Measurements from ENCODE around the gene HIF3A.
A peak's percentile ranks its signal among the peaks of the same experiment; 100 is the strongest.
"Not testable (repeated sequence)": the region's sequence is repeated elsewhere in the genome, so short reads cannot be mapped to it uniquely, and the experiment has no call there.

HIF3A gene

DNA sequence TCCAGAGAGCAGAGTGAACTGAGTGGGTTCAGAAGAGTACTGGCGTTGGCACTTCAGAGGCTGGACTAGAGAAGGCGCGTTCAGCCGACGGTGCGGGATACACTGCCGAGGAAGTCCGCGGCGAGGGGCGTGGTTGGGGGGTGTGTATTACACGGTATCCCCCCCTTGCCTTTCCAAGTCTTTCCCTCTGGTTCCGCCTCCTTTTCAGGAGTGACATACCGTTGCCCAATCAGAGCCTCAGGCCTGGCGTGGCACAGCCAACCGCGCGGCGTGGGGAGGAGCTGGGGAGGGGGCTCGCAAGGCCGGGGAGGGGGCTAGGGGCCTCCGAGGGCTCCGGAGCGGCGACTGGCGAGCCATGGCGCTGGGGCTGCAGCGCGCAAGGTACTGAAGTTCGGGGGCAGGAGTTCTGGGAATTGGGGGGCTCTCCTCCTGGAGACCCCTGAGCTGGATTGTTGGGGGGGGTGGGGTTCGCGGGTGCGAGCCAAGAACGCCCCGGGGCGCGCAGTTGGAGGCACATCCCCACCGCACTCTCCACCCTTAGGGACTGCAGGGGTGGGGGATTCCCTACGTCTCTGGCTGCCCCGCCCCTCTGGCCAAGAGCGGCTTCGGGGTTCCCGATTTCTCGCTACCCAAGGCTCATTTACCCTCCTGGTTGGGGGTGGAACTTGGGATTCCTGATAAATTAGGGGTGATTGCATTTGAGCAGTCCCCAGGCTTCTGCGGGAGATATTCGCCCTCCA, at the start of gene HIF3A:
Gene HIF3A (plus strand): TSS at position 321 of the 740 bp plus-strand sequence. CDS start 35 bp downstream, at position 356.
- DNase-seq (ENCODE audit: low read depth, low spot score), result peak; percentile 72

DNA sequence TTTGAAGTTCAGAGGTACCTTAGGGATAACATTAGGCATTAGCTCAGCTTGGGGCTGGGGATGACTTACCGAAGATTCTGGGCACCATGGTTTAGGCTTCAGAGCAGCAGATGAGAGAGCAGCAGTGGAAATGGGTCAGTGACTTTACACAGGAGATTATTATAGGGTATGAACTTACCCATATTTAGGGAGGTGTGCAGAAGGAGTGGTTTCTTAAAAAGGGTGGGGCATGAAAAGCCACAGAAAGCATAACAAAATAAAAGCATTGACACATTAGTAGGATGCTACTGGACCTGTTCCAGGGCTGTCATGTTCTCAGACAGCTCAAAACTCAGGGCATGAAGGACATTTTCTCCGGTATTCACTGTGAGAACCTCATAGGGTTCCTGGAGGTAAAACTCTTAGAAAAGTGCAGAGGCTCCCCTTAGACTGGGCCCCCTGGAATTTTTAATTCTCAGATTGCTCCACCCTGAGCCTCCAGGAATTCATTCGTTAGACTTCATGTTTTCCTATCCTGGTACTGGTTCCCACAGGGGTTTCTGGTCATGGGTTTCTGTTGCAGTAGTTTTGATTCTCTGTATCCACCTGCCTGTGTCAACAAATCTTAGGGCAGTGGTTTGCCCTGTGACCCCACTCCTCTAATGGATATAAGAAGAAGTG, 46.6 kb upstream of the HIF3A start:
- DNase-seq (ENCODE audit: low read depth, low spot score), result no peak

DNA sequence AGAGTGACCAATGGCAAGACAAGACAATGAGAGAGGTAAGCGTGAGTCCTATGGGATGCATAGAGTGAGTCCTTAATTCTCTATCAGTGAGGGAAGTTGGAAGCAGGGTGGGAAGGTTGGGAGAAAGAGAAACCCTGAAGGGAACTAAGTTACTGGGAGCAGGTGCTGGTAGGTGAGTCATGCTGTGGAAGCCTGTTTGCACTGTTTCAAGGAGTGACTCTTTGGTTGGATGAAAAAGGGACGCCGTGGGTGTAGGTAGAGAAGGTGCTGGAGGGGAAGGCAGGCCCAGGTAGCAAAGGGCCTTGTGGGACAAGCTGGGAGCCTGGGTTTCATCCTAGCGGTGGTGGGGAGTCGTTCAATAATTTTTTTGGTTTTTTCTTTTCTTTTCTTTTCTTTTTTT, 45.4 kb upstream of the HIF3A start:
- DNase-seq (ENCODE audit: low read depth, low spot score), result no peak

DNA sequence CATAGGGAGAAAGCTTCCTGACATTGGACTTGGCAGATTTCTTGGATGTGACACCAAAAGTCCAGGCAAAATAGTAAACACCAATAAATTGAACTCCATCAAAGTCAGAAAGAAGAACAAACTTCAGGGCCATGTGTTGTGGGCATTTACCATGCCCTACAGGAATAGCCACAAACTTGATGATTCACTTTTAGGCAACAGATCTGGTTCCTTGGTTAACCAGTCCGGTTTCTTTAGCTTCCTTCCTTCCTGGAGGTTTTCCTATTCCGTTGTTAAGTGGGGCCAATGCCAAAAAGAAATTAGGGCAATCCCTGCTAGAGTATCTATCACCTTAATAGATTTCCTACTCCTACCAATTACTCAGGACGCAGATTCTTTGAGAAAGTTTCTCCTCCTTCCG, 42.1 kb upstream of the HIF3A start:
- no peak for DNase-seq (ENCODE audit: low read depth, low spot score)

DNA sequence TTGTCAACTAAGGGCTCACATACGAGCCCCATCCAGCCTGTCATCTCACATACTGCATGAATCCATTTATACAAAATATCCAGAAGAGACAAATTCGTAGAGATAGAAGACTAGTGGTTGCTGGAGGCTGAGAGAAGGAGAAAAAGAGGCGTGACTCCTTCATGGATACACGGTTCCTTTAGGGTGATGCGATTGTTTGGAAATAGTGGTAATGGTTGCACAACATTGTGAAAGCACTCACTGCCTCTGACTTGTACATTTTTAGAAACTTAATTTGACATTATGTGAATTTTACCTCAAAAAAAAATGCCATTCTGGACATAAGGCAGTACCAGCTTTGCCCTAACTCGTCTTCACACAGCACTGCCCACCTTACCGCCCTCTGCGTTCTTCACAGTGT, 40.0 kb upstream of the HIF3A start:
- DNase-seq (ENCODE audit: low read depth, low spot score), result no peak

DNA sequence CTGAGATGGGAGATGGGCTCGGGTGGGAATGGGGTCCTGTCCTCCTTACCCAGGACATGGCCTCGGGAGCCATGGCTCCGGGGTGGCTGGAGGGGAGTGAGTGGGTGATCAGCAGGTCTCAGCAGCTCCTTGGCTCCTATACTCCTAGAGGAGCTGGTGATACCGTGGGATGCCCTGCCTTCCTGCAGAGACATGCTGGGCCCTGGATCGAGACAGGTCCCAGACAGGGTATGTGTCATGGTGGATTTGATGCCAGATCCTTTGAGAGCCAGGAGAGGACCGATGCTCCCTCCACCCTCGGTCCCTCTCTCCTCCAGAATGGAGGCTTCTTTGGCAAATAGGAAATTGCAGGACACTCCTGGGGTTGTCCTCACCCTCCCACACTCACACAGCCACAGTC, 35.3 kb upstream of the HIF3A start:
- DNase-seq (ENCODE audit: low read depth, low spot score), result not testable (repeated sequence)

DNA sequence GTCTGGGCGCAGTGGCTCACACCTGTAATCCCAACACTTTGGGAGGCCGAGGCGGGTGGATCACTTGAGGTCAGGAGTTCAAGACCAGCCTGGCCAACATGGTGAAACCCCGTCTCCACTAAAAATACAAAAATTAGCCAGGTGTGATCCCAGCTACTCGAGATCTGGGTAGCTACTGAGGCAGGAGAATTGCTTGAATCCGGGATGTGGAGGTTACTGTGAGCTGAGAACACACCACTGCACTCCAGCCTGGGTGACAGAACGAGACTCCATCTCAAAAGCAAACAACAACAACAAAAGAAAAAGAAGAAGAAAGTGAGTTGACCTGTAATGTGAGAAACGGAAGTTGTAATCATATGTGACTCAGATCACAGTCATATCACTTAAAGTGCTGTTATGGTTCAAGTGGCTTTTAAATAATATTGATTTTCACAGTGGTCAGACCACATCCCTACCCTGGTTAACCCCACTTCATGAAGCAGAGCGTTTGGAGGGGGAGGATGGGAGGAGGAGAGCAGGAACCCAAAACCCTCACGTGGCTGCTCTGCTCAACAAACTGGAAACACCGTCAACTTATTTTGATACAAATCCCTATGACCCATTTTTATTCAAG, 34.1 kb upstream of the HIF3A start:
- not testable (repeated sequence) for DNase-seq (ENCODE audit: low read depth, low spot score)

DNA sequence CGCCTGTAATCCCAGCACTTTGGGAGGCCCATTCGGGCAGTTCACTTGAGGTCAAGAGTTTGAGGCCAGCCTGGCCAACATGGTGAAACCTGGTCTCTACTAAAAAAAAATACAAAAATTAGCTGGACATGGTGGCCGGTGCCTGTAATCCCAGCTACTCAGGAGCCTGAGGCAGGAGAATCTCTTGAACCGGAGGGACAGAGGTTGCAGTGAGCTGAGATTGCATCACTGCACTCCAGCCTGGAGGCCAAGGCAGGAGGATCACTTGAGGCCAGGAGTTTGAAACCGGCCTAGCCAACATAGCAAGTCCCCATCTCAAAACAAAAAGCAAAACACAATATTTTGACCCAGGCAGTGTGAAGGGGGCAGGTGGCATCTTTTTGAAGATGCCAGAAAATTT, 32.0 kb upstream of the HIF3A start:
- not testable (repeated sequence) for DNase-seq (ENCODE audit: low read depth, low spot score)

DNA sequence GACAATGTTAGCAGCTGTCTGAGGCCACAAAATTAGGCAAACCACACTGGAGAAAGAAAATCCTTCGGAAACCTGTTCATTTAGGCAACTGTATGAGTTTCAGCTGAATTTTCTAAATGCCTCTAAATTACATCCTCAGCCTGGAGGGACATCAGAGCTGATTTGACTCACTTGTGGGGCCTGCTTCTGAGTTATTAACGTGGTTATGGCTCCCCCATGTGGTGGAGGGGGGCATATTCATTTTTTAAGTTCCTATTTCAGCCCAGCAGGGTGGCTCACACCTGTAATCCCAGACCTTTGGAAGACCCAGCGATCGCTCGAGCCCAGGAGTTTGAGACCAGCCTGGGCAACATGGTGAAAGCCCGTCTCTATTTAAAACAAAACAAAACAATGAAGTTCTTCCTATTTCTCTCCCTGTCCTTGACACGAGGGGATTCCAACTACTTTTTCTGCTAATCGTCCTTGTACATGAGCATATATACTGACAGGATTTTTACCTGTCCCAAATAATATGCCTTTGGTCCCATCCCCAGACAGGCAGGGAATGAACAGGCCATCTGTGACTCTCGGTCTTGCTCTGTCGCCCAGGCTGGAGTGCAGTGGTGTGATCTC, 31.5 kb upstream of the HIF3A start:
- peak; percentile 61 for DNase-seq (ENCODE audit: low read depth, low spot score)

DNA sequence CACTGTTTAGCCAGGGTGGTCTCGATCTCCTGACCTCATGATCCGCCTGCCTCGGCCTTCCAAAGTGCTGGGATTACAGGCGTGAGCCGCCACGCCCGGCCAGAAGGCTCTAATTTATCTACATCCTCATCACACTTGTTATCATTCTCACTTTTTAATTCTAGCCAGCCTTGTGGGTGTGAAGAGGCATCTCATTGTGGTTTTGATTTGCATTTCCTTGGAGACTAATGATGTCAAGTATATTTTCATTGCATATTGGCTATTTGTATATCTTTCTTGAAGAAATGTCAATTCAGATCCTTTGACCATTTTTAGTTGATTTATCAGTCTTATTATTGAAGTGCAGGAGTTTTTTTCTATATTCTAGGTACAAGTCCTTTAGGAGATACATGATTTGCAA, 27.7 kb upstream of the HIF3A start:
- DNase-seq (ENCODE audit: low read depth, low spot score), result no peak

DNA sequence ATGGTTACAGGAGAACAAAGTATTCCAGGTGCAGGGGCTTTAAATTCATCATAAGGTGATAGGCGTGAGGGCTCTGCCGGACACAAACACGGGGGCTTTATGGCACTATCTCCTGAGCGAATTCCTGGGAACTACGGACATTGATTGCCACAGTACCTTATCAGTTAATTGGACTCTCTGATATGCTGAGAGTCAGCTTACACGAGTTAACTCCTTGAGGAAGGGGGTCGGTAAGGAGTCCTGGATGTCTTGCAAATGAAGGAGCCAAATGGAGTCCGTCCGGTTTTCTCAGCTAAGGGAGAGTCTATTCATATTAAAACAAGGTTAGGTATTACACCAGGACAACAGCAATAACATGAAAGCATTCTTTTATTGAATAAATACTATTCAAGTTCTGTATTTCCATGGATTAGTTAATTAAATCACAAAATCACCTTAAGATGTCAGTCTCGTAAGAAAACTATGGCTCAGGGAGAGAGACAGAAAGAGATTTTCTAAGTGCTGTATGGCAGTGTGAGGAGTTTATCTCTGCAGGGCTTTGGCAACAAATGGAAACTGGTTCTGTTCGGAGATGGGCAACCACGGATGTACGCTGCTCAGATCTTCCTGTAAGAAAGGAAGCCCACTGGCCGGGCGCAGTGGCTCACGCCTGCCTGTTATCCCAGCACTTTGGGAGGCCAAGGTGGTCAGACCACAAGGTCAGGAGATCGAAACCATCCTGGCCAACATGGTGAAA, 26.2 kb upstream of the HIF3A start:
- DNase-seq (ENCODE audit: low read depth, low spot score), result no peak

DNA sequence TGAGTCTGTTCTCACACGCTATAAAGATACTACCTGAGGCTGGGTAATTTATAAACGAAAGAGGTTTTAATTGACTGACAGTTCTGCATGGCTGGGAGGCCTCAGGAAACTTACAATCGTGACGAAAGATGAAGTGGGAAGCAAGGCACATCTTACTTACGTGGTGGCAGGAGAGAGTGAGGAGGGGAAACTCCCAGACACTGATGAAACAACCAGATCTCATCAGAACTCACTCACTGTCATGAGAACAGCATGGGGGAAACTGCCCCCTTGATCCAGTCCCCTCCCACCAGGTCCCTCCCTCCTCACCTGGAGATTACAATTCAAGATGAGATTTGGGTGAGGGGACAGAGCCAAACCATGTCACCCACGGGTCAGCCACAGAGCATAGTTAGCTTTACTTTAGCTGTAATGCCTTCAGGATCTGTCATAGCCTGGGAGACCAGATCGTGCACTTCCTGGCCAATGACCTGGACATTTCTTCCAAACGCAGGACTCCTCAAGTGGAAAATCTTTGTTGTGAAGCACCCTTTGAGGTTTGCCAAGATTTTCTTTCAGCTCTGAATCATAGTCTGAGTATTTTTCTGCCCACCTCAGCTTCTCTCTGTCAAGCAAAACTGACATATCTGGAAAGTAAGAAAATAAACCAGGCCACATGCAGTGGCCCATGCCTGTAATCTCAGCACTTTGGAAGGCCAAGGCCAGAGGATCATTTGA, 25.2 kb upstream of the HIF3A start:
- DNase-seq (ENCODE audit: low read depth, low spot score), result no peak

DNA sequence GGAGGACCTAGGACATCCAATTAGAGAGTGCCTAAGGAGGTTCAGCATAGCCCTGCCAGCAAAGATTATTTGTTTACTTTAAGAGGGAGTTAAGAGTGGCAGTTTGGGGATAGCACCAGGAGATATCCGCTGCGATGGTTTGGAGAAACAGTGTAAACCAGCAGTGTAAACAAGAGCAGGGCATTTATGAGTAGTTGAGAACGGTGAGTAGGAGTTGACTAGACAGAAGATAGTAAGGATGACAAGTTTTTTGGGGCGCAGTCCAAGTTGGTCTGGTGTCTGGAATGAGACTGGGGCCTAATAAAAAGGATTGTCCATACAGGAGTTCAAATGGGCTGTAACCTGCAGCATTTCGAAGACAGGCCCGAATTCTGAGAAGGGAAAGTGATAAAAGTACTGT, 22.9 kb upstream of the HIF3A start:
- DNase-seq (ENCODE audit: low read depth, low spot score), result not testable (repeated sequence)

DNA sequence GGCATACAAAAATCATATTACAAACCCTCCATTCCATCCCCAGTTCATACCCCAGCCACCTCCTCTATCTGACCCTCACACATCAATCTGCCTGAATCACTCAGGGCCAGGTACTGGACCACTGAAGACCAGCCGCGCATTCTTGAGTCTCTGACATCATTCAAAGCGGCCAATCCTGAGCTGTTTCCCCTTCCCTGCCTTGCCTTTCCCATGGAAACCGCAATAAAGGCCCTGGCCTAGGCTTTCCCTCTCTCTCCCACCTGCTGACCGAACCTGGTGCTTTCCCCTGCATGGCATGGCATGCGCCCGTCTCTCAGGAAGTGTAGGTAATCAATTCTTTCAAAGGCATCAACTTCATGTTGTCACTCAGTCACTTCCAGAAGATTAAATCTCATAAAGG, 17.7 kb upstream of the HIF3A start:
- no peak for DNase-seq (ENCODE audit: low read depth, low spot score)

DNA sequence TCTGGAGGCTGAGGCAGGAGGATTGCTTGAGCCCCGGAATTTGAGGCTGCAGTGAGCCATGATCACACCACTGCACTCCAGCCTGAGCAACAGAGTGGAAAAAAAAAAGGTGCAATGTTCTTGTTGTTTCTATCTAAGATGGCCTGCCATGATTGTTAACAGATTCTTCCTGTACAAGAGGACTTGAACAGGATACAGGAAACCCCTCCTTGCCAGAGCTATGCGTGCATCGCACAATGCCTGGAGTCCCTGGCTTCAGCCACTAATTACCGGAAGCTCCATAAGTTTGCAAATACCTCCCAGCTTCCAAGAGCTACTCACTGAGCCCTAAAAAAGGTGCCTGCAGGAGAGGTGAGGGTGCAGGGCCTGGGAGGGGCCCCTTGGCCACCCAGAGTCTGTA, 13.1 kb upstream of the HIF3A start:
- DNase-seq (ENCODE audit: low read depth, low spot score), result no peak

DNA sequence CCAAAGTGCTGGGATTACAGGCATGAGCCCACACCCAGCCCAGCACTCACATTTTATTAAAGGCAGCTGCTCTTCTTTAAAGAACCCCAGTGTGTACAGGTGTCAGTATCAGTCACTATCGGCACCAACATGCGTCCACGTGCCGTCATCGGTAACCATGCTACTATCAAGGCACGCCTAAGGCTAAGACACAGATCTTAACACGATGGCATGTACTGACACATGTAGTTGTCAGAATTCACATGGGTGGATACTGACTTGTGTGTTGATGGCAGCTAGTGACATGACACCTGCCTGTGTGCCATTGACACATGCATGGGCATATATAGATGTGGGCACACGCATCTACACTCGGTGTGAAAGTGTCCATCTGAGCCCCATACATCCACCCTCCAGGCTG, 12.2 kb upstream of the HIF3A start:
- no peak for DNase-seq (ENCODE audit: low read depth, low spot score)

DNA sequence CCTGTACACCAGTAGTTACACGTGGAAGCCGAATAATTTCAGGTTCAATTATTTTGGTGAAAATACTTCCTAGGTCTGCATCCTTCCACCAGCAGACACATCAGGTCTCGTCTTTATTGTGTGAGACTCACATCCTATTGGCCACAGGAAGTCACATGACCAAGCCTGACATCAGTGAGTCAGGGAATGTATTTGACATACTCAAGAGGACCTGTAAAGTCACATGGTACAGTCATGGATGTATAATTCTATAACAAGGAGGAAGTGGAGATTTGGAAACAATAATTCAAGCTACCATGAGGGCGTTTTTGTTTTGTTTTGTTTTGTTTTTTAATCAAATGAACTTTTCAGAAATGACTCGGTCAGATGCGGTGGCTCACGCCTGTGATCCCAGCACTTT, 9.3 kb upstream of the HIF3A start:
- no peak for DNase-seq (ENCODE audit: low read depth, low spot score)

DNA sequence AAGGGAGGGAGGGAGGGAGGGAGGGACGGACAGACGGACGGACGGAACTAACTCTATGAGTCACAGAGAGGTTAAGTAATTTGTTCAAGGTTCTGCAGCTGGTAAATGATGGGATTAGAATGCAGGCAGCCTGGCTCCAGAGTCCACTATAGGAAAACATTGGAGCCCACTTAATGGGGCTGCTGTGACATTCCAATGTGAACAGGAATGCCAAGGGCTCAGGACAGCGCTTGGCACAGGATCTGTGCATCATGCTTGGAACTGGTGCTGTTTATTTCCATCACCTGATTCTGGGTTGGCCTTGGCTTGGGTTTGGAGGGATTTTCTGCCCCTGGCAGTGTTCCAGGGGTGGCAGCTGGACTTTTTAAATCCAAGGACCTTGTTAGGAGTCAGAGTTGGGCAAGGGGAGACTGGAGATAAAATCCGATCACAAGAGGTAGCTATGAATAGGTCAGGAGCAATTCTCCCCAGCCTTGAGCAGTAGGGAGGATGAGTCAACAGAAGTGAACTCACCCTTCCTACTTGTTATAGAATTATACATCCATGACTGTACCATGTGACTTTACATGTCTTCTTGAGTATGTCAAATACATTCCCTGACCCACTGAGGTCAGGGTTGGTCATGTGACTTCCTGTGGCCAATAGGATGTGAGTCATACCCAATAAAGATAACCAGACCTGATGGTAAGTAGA, 7.8 kb upstream of the HIF3A start:
- DNase-seq (ENCODE audit: low read depth, low spot score), result no peak

DNA sequence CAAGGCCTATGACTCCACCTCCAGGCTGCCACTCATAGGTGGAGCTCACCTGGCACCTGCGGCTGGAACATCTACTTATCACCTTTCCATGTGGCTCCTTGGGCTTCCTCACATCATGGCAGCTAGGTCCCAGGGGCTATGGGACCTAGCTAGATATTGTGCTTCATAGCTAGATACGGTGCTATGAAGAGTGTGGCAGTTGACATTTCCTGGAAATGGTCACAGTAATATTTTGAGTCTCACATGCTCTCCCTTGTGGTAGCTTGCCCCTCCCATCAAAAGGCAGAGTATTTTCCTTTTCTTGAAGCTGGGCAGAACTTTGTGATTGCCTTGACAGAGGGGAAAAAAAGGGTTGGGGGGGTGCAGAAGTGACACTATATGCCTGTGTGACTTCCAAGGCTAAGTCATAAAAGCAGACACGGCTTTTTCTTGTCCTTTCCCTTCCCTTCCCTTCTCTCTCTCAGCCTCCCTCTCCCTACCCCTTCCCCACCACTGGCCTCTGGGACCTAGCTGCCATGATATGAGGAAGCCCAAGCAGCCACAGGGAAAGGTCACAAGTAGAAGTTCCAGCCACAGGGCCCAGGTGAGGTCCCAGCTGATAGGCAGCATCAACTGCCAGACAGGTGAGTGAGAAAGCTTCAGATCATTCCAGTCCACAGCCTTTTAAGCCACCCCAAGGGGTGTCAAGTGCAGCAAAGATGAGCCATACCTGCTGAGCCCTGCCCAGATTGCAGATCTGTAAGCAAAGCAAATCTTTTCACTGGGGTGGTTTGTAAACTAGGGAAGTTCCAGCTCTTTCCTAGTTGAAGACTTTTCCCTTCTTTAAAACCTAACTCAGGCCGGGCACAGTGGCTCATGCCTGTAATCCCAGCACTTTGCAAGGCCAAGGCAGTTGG, 6.9 kb upstream of the HIF3A start:
- no peak for DNase-seq (ENCODE audit: low read depth, low spot score)

DNA sequence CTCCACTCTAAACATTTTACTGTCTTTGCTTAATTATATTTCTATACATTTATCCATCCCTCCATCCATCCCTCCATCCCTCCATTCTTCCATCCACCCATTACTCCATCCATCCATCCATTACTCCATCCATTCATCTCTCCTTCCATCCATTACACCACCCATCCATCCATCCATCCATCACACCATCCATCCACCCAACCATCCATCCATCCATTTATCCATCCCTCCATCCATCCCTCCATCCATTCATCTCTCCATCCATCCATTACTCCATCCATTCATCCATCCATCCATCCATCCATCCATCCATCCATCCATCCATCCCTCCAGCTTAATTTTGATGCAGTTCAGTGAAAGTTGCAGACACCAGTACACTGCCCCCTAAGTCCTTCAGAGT, 5.0 kb upstream of the HIF3A start:
- no peak for DNase-seq (ENCODE audit: low read depth, low spot score)
